ENCODE data around the gene SMAD6.

- TF ChIP-seq CTCF (IDR thresholded peaks at IDR 0.05) (no peak), POLR2A (IDR thresholded peaks at IDR 0.05) (no peak)
Observed at GRCh38 chr15:66749841-66750575, 48.0 kb downstream of the SMAD6 start.

Measured in heart left ventricle (tissue), 13 donors.